Naive B cell (primary cell): ENCODE results near the gene BCCIP. TPM values are rescaled to one million over a fixed set of nuclear protein-coding genes. Genes with fewer than 3 reads are reported as not detected.

Experiments used
- ATAC-seq, 2 donors: fragments of 150-1000 bp; cut with Tn5 transposase; 2 replicates each; pipeline ENCODE4 v1.10.0; 2021; ENCODE audit warnings: low read depth in 2 of 2, mild to moderate bottlenecking in 2 of 2, moderate library complexity in 2 of 2
- DNase-seq: peaks from one replicate; pipeline ENCODE4 v3.0.0; 2022
- H3K27ac Mint-ChIP-seq, 6 donors: one replicate each; pipeline ENCODE4 v1.8.0; 2020 to 2022; ENCODE audit warnings: mild to moderate bottlenecking in 6 of 6, mixed read lengths in 6 of 6, moderate library complexity in 5 of 6, inconsistent platforms in 2 of 6
- H3K27me3 Mint-ChIP-seq, 3 donors: one replicate each; pipeline ENCODE4 v1.8.0; 2021 to 2022; ENCODE audit warnings: mixed read lengths in 3 of 3, mild to moderate bottlenecking in 1 of 3
- H3K36me3 Mint-ChIP-seq, 2 donors: one replicate each; pipeline ENCODE4 v1.8.0; 2020 to 2022; ENCODE audit warnings: mixed read lengths in 2 of 2, inconsistent platforms in 1 of 2, mild to moderate bottlenecking in 1 of 2
- H3K4me1 Mint-ChIP-seq, 3 donors: one replicate each; pipeline ENCODE4 v1.8.0; 2020 to 2022; ENCODE audit warnings: mixed read lengths in 3 of 3, inconsistent platforms in 1 of 3, mild to moderate bottlenecking in 1 of 3, moderate library complexity in 1 of 3
- H3K4me3 Mint-ChIP-seq, 8 donors: one replicate each; pipeline ENCODE4 v1.8.0; 2020 to 2022; ENCODE audit warnings: mild to moderate bottlenecking in 8 of 8, mixed read lengths in 8 of 8, moderate library complexity in 8 of 8, inconsistent platforms in 2 of 8
- H3K9me3 Mint-ChIP-seq, 7 donors: one replicate each; pipeline ENCODE4 v1.8.0; 2020 to 2022; ENCODE audit warnings: mixed read lengths in 7 of 7, mild to moderate bottlenecking in 5 of 7, inconsistent platforms in 2 of 7, moderate library complexity in 1 of 7
- polyA plus RNA-seq, 6 donors: library from polyadenylated mRNA; unstranded; fragments of 300-500 nt; fragmentation: Illumina TruSeq; gene quantifications; one replicate each; pipeline ENCODE4 v1.2.3, GENCODE V29; 2021; ENCODE audit warnings: low read depth in 6 of 6

The BCCIP gene
- polyA plus RNA-seq, 6 donors from 2014 or later: 73.7 to 109 (median 85.7) TPM

GRCh38 chr10:125808047-125808446 lies 15.3 kb upstream of the BCCIP start:
- Mint-ChIP-seq H3K27me3 (no peaks in the 10 kb centered on the region), H3K36me3 (peaks cover 18 to 30% of the 10 kb centered on the region in 2 donors), H3K4me3 (no peak overlapping the region), H3K27ac (no peak overlapping the region), H3K4me1 (no peaks in the 10 kb centered on the region), H3K9me3 (no peaks in the 10 kb centered on the region)
- ATAC-seq (no peak), DNase-seq (no peak)

- no peak overlapping the region for H3K4me3 Mint-ChIP-seq
- H3K27me3 Mint-ChIP-seq: no peaks in the 10 kb centered on the region
- H3K4me1 Mint-ChIP-seq: no peaks in the 10 kb centered on the region
- peaks cover 33 to 37% of the 10 kb centered on the region in 2 donors for H3K36me3 Mint-ChIP-seq
- ATAC-seq (no peak), DNase-seq (no peak)
- no peak overlapping the region for H3K27ac Mint-ChIP-seq
- H3K9me3 Mint-ChIP-seq: no peaks in the 10 kb centered on the region
Observed at GRCh38 chr10:125811251-125811650, 12.1 kb upstream of the BCCIP start.

- Mint-ChIP-seq H3K4me1 (no peaks in the 10 kb centered on the region), H3K27me3 (no peaks in the 10 kb centered on the region), H3K27ac (no peak overlapping the region), H3K4me3 (no peak overlapping the region), H3K9me3 (no peaks in the 10 kb centered on the region), H3K36me3 (peaks cover 30 to 33% of the 10 kb centered on the region in 2 donors)
- no peak for ATAC-seq
- DNase-seq: no peak
Observed at GRCh38 chr10:125812128-125812750, 11.1 kb upstream of the BCCIP start.

- H3K36me3 Mint-ChIP-seq: peaks cover 22% of the 10 kb centered on the region in 2 donors
- H3K27me3 Mint-ChIP-seq: no peaks in the 10 kb centered on the region
- no peaks in the 10 kb centered on the region for H3K9me3 Mint-ChIP-seq
- ATAC-seq (no peak), DNase-seq (no peak)
- no peak overlapping the region for H3K4me3 Mint-ChIP-seq
- peaks cover 0 to 1% (median under 1%) of the 10 kb centered on the region in 3 donors for H3K4me1 Mint-ChIP-seq
- H3K27ac Mint-ChIP-seq: peak overlapping the region in 1 of 6 donors; percentile 47
Observed at GRCh38 chr10:125815764-125816163, 7.6 kb upstream of the BCCIP start.

GRCh38 chr10:125816548-125816947 lies 6.8 kb upstream of the BCCIP start:
- no peaks in the 10 kb centered on the region for H3K27me3 Mint-ChIP-seq
- DNase-seq: no peak
- H3K4me1 Mint-ChIP-seq: peaks cover 2 to 8% (median 8%) of the 10 kb centered on the region in 3 donors
- H3K4me3 Mint-ChIP-seq: peak overlapping the region in 1 of 8 donors; percentile 7
- ATAC-seq: no peak
- peaks cover 17 to 20% of the 10 kb centered on the region in 2 donors for H3K36me3 Mint-ChIP-seq
- H3K9me3 Mint-ChIP-seq: no peaks in the 10 kb centered on the region
- H3K27ac Mint-ChIP-seq: peak overlapping the region in 1 of 6 donors; percentile 93

- no peak overlapping the region for H3K27ac Mint-ChIP-seq
- ATAC-seq: no peak
- peaks cover 11 to 14% (median 11%) of the 10 kb centered on the region in 3 donors for H3K4me1 Mint-ChIP-seq
- H3K36me3 Mint-ChIP-seq: peaks cover 16 to 17% of the 10 kb centered on the region in 2 donors
- H3K9me3 Mint-ChIP-seq: no peaks in the 10 kb centered on the region
- no peak for DNase-seq
- no peaks in the 10 kb centered on the region for H3K27me3 Mint-ChIP-seq
- H3K4me3 Mint-ChIP-seq: no peak overlapping the region
Observed at GRCh38 chr10:125817337-125817946, 5.9 kb upstream of the BCCIP start.

- Mint-ChIP-seq H3K4me3 (peak overlapping the region in 3 of 8 donors; percentile 25 to 74 (median 61)), H3K9me3 (no peaks in the 10 kb centered on the region), H3K36me3 (no peaks in the 10 kb centered on the region), H3K27ac (peak overlapping the region in 1 of 6 donors; percentile 6), H3K4me1 (peaks cover 11 to 18% (median 12%) of the 10 kb centered on the region in 3 donors), H3K27me3 (no peaks in the 10 kb centered on the region)
- ATAC-seq (no peak), DNase-seq (no peak)
Observed at GRCh38 chr10:125820701-125821100, 2.6 kb upstream of the BCCIP start.

- no peak overlapping the region for H3K4me3 Mint-ChIP-seq
- H3K4me1 Mint-ChIP-seq: peaks cover 16 to 30% (median 18%) of the 10 kb centered on the region in 3 donors
- H3K27ac Mint-ChIP-seq: no peak overlapping the region
- peak in 1 of 2 donors; percentile 2 for ATAC-seq
- peaks cover 5 to 18% of the 10 kb centered on the region in 2 donors for H3K36me3 Mint-ChIP-seq
- no peak for DNase-seq
- H3K27me3 Mint-ChIP-seq: no peaks in the 10 kb centered on the region
- no peaks in the 10 kb centered on the region for H3K9me3 Mint-ChIP-seq
Observed at GRCh38 chr10:125823663-125824251, 411 bp downstream of the BCCIP start.

GRCh38 chr10:125824736-125825135 lies 1.4 kb downstream of the BCCIP start:
- ATAC-seq (no peak), DNase-seq (no peak)
- H3K36me3 Mint-ChIP-seq: peaks cover 11 to 18% of the 10 kb centered on the region in 2 donors
- no peak overlapping the region for H3K27ac Mint-ChIP-seq
- H3K4me3 Mint-ChIP-seq: no peak overlapping the region
- H3K4me1 Mint-ChIP-seq: peaks cover 16 to 30% (median 18%) of the 10 kb centered on the region in 3 donors
- H3K9me3 Mint-ChIP-seq: no peaks in the 10 kb centered on the region
- H3K27me3 Mint-ChIP-seq: no peaks in the 10 kb centered on the region

- DNase-seq (no peak), ATAC-seq (no peak)
- H3K9me3 Mint-ChIP-seq: no peaks in the 10 kb centered on the region
- peaks cover 6 to 17% (median 9%) of the 10 kb centered on the region in 3 donors for H3K4me1 Mint-ChIP-seq
- H3K4me3 Mint-ChIP-seq: peak overlapping the region in 1 of 8 donors; percentile 37
- no peaks in the 10 kb centered on the region for H3K27me3 Mint-ChIP-seq
- H3K27ac Mint-ChIP-seq: peak overlapping the region in 1 of 6 donors; percentile 18
- peaks cover 18% of the 10 kb centered on the region in 2 donors for H3K36me3 Mint-ChIP-seq
Observed at GRCh38 chr10:125827133-125827532, 3.8 kb downstream of the BCCIP start.

GRCh38 chr10:125828311-125828710 lies 5.0 kb downstream of the BCCIP start:
- peaks cover 5 to 16% (median 6%) of the 10 kb centered on the region in 3 donors for H3K4me1 Mint-ChIP-seq
- H3K27me3 Mint-ChIP-seq: no peaks in the 10 kb centered on the region
- no peaks in the 10 kb centered on the region for H3K9me3 Mint-ChIP-seq
- peak overlapping the region in 4 of 6 donors; percentile 54 to 96 (median 74) for H3K27ac Mint-ChIP-seq
- H3K4me3 Mint-ChIP-seq: peak overlapping the region in 1 of 8 donors; percentile 0
- no peak for DNase-seq
- no peak for ATAC-seq
- peaks cover 18% of the 10 kb centered on the region in 2 donors for H3K36me3 Mint-ChIP-seq

- Mint-ChIP-seq H3K36me3 (peaks cover 9 to 18% of the 10 kb centered on the region in 2 donors), H3K9me3 (no peaks in the 10 kb centered on the region)
Observed at GRCh38 chr10:125836746-125837145, 13.4 kb downstream of the BCCIP start.

GRCh38 chr10:125838802-125839575 lies 15.6 kb downstream of the BCCIP start:
- ATAC-seq (no peak), DNase-seq (no peak)
- peaks cover 9 to 18% of the 10 kb centered on the region in 2 donors for H3K36me3 Mint-ChIP-seq
- H3K27me3 Mint-ChIP-seq: no peaks in the 10 kb centered on the region
- H3K4me3 Mint-ChIP-seq: no peak overlapping the region
- H3K27ac Mint-ChIP-seq: peak overlapping the region in 4 of 6 donors; percentile 8 to 64 (median 26)
- no peaks in the 10 kb centered on the region for H3K4me1 Mint-ChIP-seq
- no peaks in the 10 kb centered on the region for H3K9me3 Mint-ChIP-seq

More at GRCh38 chr10:125836746-125837145, 13.4 kb downstream of the BCCIP start:
- ATAC-seq: no peak
- H3K4me3 Mint-ChIP-seq: no peak overlapping the region
- no peak overlapping the region for H3K27ac Mint-ChIP-seq
- DNase-seq: no peak
- H3K4me1 Mint-ChIP-seq: no peaks in the 10 kb centered on the region
- H3K27me3 Mint-ChIP-seq: no peaks in the 10 kb centered on the region
